SJSA1 (cell line): ENCODE measurements around the gene APBB2. TPM values are rescaled to one million over a fixed set of nuclear protein-coding genes. Genes with fewer than 3 reads are reported as not detected.

Experiments used
- DNase-seq, 2 experiments: peaks; one replicate each; pipeline ENCODE4 v3.0.0-alpha.2; 2015 to 2020; ENCODE audit warnings: low spot score in 2 of 2, low read depth in 1 of 2
- H3K27ac ChIP-seq: fragments of 250-450 bp; sonication (Bioruptor Pico); 2 replicates; pipeline ENCODE4 v1.5.1; 2020; ENCODE audit warnings: mild to moderate bottlenecking, moderate library complexity
- H3K27me3 ChIP-seq: fragments of 250-450 bp; sonication (Bioruptor Pico); replicated peaks from 2 replicates; pipeline ENCODE4 v1.5.1; 2020; ENCODE audit warnings: mild to moderate bottlenecking, moderate library complexity
- H3K36me3 ChIP-seq: fragments of 250-450 bp; sonication (Bioruptor Pico); 2 replicates; pipeline ENCODE4 v1.5.1; 2020; ENCODE audit warnings: mild to moderate bottlenecking
- H3K4me1 ChIP-seq: fragments of 250-450 bp; sonication (Bioruptor Pico); replicated peaks from 2 replicates; pipeline ENCODE4 v1.6.1; 2021; ENCODE audit warnings: mild to moderate bottlenecking
- H3K4me3 ChIP-seq: fragments of 250-450 bp; sonication (Bioruptor Pico); 2 replicates; pipeline ENCODE4 v1.5.1; 2020; ENCODE audit warnings: mild to moderate bottlenecking
- H3K9me3 ChIP-seq: fragments of 250-450 bp; sonication (Bioruptor Pico); replicated peaks from 2 replicates; pipeline ENCODE4 v1.5.1; 2020; ENCODE audit warnings: mild to moderate bottlenecking
- total RNA-seq: library from RNA; depleted of rRNA; stranded (reverse); fragments of >200 nt; shearing (Covaris generic); gene quantifications from 2 replicates; pipeline ENCODE4 v1.2.3, GENCODE V29; 2014

Gene APBB2
- total RNA-seq, 1 experiment from 2014 or later, result 12.9 TPM

- no peak overlapping the region for H3K27ac ChIP-seq
- H3K4me1 ChIP-seq, result no peaks in the 10 kb centered on the region
- H3K36me3 ChIP-seq, result no peaks in the 10 kb centered on the region
- no peak overlapping the region for H3K4me3 ChIP-seq
- H3K9me3 ChIP-seq, result no peaks in the 10 kb centered on the region
- no peak for DNase-seq
- H3K27me3 ChIP-seq, result no peaks in the 10 kb centered on the region
Measured at GRCh38 chr4:41232406-41232805, 18.1 kb upstream of the APBB2 start.

- no peak overlapping the region for H3K4me3 ChIP-seq
- DNase-seq, result no peak
- H3K27ac ChIP-seq, result no peak overlapping the region
- H3K9me3 ChIP-seq, result no peaks in the 10 kb centered on the region
- H3K36me3 ChIP-seq, result no peaks in the 10 kb centered on the region
- H3K4me1 ChIP-seq, result no peaks in the 10 kb centered on the region
- H3K27me3 ChIP-seq, result no peaks in the 10 kb centered on the region
Measured at GRCh38 chr4:41227902-41228301, 13.6 kb upstream of the APBB2 start.

DNA sequence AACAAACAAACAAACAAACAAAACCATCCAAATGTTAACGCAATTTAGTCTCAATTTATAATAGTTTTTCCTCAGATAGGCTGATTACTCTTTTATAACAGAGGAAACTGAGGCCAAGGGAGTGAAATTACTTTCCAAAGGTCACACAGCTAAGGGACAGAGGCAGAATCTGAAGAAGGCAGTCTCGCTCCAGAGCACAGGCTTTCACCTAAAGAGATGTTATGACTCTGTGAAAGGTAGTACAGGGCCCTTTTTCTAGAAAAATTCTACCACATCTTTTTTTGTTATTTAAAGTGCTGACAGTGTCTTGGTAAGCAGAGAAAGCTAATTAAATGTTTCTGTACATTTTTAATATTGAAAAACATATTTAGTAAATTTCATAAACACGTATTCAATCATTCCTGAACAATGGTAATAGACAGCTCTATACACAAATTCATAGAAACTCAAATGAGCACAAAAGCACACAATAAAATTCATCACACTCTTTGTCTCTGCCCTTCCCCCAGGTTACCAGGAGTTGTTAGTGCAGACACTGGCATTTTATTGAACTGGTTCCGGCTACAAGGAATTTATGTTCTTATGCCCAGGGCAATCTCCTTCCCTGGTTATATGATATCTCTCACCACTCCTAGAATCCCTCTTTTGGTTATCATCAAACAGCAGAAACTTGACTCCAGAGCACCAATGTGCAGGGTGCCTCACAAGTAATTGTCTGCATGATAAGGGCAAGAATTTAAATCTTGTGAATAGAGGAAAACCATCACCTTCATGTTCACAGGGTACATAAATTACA is 7.7 kb upstream of the APBB2 start:
- H3K9me3 ChIP-seq, result no peaks in the 10 kb centered on the region
- no peak for DNase-seq
- H3K4me1 ChIP-seq, result peaks cover 1% of the 10 kb centered on the region
- H3K36me3 ChIP-seq, result no peaks in the 10 kb centered on the region
- H3K27ac ChIP-seq, result no peak overlapping the region
- no peak overlapping the region for H3K4me3 ChIP-seq
- H3K27me3 ChIP-seq, result no peaks in the 10 kb centered on the region

DNA sequence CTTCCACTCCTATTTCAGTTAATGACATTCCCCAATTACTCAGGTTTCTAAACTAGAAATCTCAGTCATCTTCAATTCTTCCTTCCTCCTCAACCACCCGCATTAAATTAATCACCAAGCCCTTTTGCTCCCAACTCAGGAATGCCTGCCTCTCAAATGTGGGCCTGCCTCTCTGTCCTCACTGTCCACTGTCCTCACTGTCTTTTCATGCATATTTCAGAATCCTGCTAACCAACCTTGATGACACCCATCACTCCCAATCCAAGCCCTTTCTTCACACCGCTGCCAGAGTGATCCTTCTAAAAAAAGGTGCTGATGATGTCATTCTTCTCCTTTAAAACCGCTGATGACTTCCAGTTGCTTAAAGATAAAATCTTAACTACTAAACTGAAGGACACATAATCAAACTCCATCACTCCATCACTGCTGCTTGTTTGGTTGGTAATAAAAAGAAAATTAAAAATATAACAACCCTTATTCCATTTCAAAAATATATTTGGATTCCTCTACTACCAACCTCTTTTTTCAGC is 5.1 kb upstream of the APBB2 start:
- H3K27me3 ChIP-seq, result no peaks in the 10 kb centered on the region
- peaks cover 6% of the 10 kb centered on the region for H3K4me1 ChIP-seq
- no peak overlapping the region for H3K27ac ChIP-seq
- no peak overlapping the region for H3K4me3 ChIP-seq
- no peak for DNase-seq
- H3K36me3 ChIP-seq, result no peaks in the 10 kb centered on the region
- no peaks in the 10 kb centered on the region for H3K9me3 ChIP-seq

DNA sequence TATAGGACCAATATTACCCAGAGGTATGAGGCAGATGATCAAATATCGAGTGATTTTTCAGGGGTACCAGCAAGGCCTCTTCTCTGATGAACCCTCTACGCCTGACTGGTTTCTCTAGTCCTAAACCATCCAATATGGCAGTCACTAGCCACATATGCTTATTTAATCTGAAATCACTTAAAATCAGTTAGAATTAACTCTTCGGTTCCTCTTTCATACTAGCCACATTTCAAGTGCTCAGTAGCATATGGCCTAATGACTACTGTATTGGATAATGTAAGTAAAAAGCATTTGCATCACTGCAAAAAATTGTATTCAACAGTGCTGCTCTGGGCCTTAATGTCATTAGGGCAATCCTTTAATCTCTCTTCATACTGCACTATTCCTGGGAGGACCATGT is 4.4 kb upstream of the APBB2 start:
- Histone ChIP-seq H3K27me3 (no peaks in the 10 kb centered on the region), H3K9me3 (no peaks in the 10 kb centered on the region), H3K4me3 (no peak overlapping the region), H3K27ac (no peak overlapping the region), H3K36me3 (no peaks in the 10 kb centered on the region), H3K4me1 (peaks cover 6% of the 10 kb centered on the region)
- DNase-seq, result no peak

DNA sequence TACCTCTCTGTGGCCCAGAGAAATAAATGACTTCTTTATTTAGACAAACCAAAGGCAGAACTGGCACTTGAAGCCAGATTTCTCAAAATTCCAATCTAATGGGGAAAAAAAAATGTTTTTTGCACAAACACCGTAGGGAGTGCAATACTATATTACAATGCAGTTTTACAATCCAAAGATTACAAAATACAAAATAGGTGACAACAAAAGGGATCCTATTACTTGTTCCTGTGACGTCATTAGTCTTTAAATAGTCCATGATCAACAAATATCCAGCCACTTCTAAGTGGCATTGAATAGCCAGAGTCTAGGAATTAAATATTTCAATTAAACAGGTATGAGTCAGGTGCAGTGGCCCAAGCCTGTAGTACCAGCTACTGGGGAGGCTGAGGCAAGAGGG is 3.0 kb upstream of the APBB2 start:
- no peak for DNase-seq
- peaks cover 11% of the 10 kb centered on the region for H3K4me1 ChIP-seq
- H3K27me3 ChIP-seq, result no peaks in the 10 kb centered on the region
- H3K36me3 ChIP-seq, result no peaks in the 10 kb centered on the region
- no peak overlapping the region for H3K4me3 ChIP-seq
- no peak overlapping the region; the same call in 1 of the 2 replicates for H3K27ac ChIP-seq
- H3K9me3 ChIP-seq, result no peaks in the 10 kb centered on the region

DNA sequence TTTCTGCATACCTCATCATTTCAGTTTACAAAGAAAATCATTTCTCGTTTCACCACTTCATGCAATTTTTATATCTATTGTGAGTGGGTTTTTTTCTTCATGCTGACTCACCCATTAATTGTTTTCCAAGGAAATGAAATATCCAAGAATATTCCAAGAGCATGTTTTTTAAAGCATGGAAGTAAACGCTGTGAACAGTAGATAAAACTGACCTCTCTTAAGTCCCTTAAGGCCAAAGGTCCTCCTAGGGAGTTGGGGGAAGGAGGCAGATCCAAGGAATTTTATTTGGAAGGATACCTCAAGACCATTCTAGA is 2.6 kb upstream of the APBB2 start:
- Histone ChIP-seq H3K4me3 (peak overlapping the region; percentile 61), H3K27me3 (no peaks in the 10 kb centered on the region), H3K4me1 (peaks cover 12% of the 10 kb centered on the region), H3K27ac (peak overlapping the region; percentile 82), H3K36me3 (no peaks in the 10 kb centered on the region), H3K9me3 (no peaks in the 10 kb centered on the region)
- no peak for DNase-seq

DNA sequence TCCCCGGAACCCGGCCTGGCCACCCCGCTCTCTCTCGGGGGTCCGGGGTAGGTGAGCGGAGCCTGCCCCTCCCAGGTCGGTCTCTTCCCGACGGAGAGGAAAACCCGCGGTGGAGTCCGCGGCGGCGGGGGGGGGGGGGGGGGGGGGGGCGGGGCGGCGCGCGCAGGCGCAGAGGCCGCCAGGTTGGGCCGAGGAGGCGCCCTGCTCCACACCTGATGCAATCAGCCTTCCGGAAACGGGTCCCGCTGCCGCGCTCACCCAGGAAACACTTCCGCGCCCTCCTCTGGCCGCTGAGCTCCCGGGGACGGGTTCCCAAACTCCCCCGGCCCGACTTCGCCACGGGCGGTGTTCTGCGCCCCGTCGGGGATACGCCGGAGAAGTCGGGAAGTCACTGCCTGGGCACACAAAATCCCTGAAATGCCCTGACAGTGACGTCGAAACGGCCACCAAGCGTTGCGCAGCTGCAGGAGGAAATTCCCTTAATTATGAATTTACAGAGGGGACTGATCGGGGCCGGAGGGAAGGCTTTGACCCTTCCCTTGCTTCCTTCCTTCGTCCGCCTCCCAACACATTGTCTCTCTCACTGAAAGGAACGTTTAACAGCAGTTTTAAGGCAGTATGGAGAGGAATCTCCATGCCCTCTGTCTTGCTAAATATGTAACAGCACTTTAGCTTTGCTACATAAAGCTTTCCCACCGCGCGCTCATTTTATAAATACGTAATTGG is 2.1 kb upstream of the APBB2 start:
- no peaks in the 10 kb centered on the region for H3K27me3 ChIP-seq
- DNase-seq, result peak; percentile 61 to 71
- H3K9me3 ChIP-seq, result no peaks in the 10 kb centered on the region
- peak overlapping the region; percentile 61 for H3K4me3 ChIP-seq
- H3K27ac ChIP-seq, result peak overlapping the region; percentile 82
- peaks cover 12% of the 10 kb centered on the region for H3K4me1 ChIP-seq
- H3K36me3 ChIP-seq, result no peaks in the 10 kb centered on the region

- Histone ChIP-seq H3K36me3 (no peaks in the 10 kb centered on the region), H3K27me3 (no peaks in the 10 kb centered on the region), H3K27ac (no peak overlapping the region), H3K4me3 (peak overlapping the region; percentile 61), H3K9me3 (no peaks in the 10 kb centered on the region), H3K4me1 (peaks cover 12% of the 10 kb centered on the region)
- DNase-seq, result peak in 1 of 2 experiments; percentile 13
Measured at GRCh38 chr4:41215969-41216293, 1.6 kb upstream of the APBB2 start.

- Histone ChIP-seq H3K4me1 (peaks cover 12% of the 10 kb centered on the region), H3K27ac (no peak overlapping the region), H3K4me3 (no peak overlapping the region), H3K36me3 (no peaks in the 10 kb centered on the region), H3K9me3 (no peaks in the 10 kb centered on the region), H3K27me3 (no peaks in the 10 kb centered on the region)
- DNase-seq, result no peak
Measured at GRCh38 chr4:41215155-41215554, 813 bp upstream of the APBB2 start.

DNA sequence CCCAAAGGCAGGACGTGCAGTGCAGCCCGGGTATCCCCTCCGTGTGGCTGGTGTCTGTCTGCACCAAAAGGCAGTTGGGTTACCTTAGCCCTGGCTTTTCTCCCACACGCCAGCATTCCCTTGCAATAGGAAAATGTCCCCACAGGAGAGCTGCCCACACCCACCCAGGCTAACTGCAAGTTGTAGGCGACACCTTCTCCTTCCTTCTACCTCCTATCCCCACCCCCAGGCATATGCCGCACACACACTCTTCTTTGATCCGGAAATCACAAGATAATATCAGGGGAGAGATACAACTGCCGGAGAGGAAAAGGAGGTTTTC is 444 bp upstream of the APBB2 start:
- no peak overlapping the region for H3K27ac ChIP-seq
- no peaks in the 10 kb centered on the region for H3K9me3 ChIP-seq
- H3K36me3 ChIP-seq, result no peaks in the 10 kb centered on the region
- no peak for DNase-seq
- H3K4me1 ChIP-seq, result peaks cover 12% of the 10 kb centered on the region
- no peaks in the 10 kb centered on the region for H3K27me3 ChIP-seq
- peak overlapping the region; percentile 88 for H3K4me3 ChIP-seq

GRCh38 chr4:41213625-41214135 is 662 bp downstream of the APBB2 start:
- no peaks in the 10 kb centered on the region for H3K36me3 ChIP-seq
- H3K4me1 ChIP-seq, result peaks cover 16% of the 10 kb centered on the region
- DNase-seq, result peak in 1 of 2 experiments; percentile 19
- no peaks in the 10 kb centered on the region for H3K9me3 ChIP-seq
- H3K27me3 ChIP-seq, result no peaks in the 10 kb centered on the region
- no peak overlapping the region for H3K27ac ChIP-seq
- peak overlapping the region; percentile 88 for H3K4me3 ChIP-seq

- DNase-seq, result peak in 1 of 2 experiments; percentile 16
- Histone ChIP-seq H3K27ac (no peak overlapping the region), H3K36me3 (no peaks in the 10 kb centered on the region), H3K9me3 (no peaks in the 10 kb centered on the region), H3K27me3 (no peaks in the 10 kb centered on the region), H3K4me3 (peak overlapping the region; percentile 88), H3K4me1 (peaks cover 24% of the 10 kb centered on the region)
Measured at GRCh38 chr4:41212616-41213203, 1.6 kb downstream of the APBB2 start.
